ENCODE data around the gene MPP3. TPM values are rescaled to one million over a fixed set of nuclear protein-coding genes. Genes with fewer than 3 reads are reported as not detected.
"Not testable (repeated sequence)": the region's sequence is repeated elsewhere in the genome, so short reads cannot be mapped to it uniquely, and the experiment has no call there.

The MPP3 gene
- total and polyA plus RNA-seq, 2 donors: 5.4 to 12.1 TPM

GRCh38 chr17:43853546-43853945 lies 20.6 kb upstream of the MPP3 start:
- H3K4me3 ChIP-seq (ENCODE audit: low read depth, low read length): no peak overlapping the region
- H3K4me1 ChIP-seq (ENCODE audit: insufficient read depth): no peaks in the 10 kb centered on the region
- no peak overlapping the region for H3K27ac ChIP-seq (ENCODE audit: low read depth)
- DNase-seq (ENCODE audit: extremely low spot score): no peak
- WGBS: 77% methylated on average over 7 of the region's 7 CpGs
- H3K36me3 ChIP-seq (ENCODE audit: insufficient read depth): no peaks in the 10 kb centered on the region

GRCh38 chr17:43852571-43852970 lies 19.6 kb upstream of the MPP3 start:
- WGBS: 91% methylated on average over 8 of the region's 8 CpGs
- H3K27ac ChIP-seq (ENCODE audit: low read depth): no peak overlapping the region
- no peak for DNase-seq (ENCODE audit: extremely low spot score)

GRCh38 chr17:43849116-43849515 lies 16.2 kb upstream of the MPP3 start:
- Histone ChIP-seq H3K27ac (ENCODE audit: low read depth) (no peak overlapping the region), H3K4me3 (ENCODE audit: low read depth, low read length) (no peak overlapping the region), H3K4me1 (ENCODE audit: insufficient read depth) (no peaks in the 10 kb centered on the region), H3K36me3 (ENCODE audit: insufficient read depth) (no peaks in the 10 kb centered on the region)
- WGBS: 90% methylated on average over 8 of the region's 8 CpGs
- no peak for DNase-seq (ENCODE audit: extremely low spot score)

More at GRCh38 chr17:43852571-43852970, 19.6 kb upstream of the MPP3 start:
- Histone ChIP-seq H3K4me3 (ENCODE audit: low read depth, low read length) (no peak overlapping the region), H3K4me1 (ENCODE audit: insufficient read depth) (no peaks in the 10 kb centered on the region), H3K36me3 (ENCODE audit: insufficient read depth) (no peaks in the 10 kb centered on the region)

- 89% methylated on average over 10 of the region's 10 CpGs for WGBS
- no peak overlapping the region for H3K27ac ChIP-seq (ENCODE audit: low read depth)
- no peaks in the 10 kb centered on the region for H3K4me1 ChIP-seq (ENCODE audit: insufficient read depth)
- no peak for DNase-seq (ENCODE audit: extremely low spot score)
- no peak overlapping the region for H3K4me3 ChIP-seq (ENCODE audit: low read depth, low read length)
- no peaks in the 10 kb centered on the region for H3K36me3 ChIP-seq (ENCODE audit: insufficient read depth)
Measured at GRCh38 chr17:43848601-43849000, 15.7 kb upstream of the MPP3 start.

- no peak for DNase-seq (ENCODE audit: extremely low spot score)
- 24% methylated on average over 17 of the region's 17 CpGs for WGBS
Measured at GRCh38 chr17:43846963-43847371, 14.0 kb upstream of the MPP3 start, which contains the start of gene CD300LG. Gene CD300LG (plus strand): TSS chr17:43847176. CDS start chr17:43847217, 41 bp downstream.

GRCh38 chr17:43846221-43846712 lies 13.3 kb upstream of the MPP3 start:
- 11% methylated on average over 13 of the region's 13 CpGs for WGBS

More at GRCh38 chr17:43846963-43847371, 14.0 kb upstream of the MPP3 start, which contains the start of gene CD300LG:
- H3K36me3 ChIP-seq (ENCODE audit: insufficient read depth): no peaks in the 10 kb centered on the region
- H3K4me3 ChIP-seq (ENCODE audit: low read depth, low read length): no peak within 1 kb of the TSS
- H3K27ac ChIP-seq (ENCODE audit: low read depth): no peak within 1 kb of the TSS
- H3K4me1 ChIP-seq (ENCODE audit: insufficient read depth): no peaks in the 10 kb centered on the region

GRCh38 chr17:43845766-43846165 lies 12.8 kb upstream of the MPP3 start:
- no peak for DNase-seq (ENCODE audit: extremely low spot score)
- Histone ChIP-seq H3K36me3 (ENCODE audit: insufficient read depth) (no peaks in the 10 kb centered on the region), H3K4me1 (ENCODE audit: insufficient read depth) (no peaks in the 10 kb centered on the region), H3K27ac (ENCODE audit: low read depth) (no peak overlapping the region), H3K4me3 (ENCODE audit: low read depth, low read length) (no peak overlapping the region)
- WGBS: 69% methylated on average over 4 of the region's 4 CpGs

More at GRCh38 chr17:43846221-43846712, 13.3 kb upstream of the MPP3 start:
- no peaks in the 10 kb centered on the region for H3K4me1 ChIP-seq (ENCODE audit: insufficient read depth)
- no peak overlapping the region for H3K4me3 ChIP-seq (ENCODE audit: low read depth, low read length)
- no peaks in the 10 kb centered on the region for H3K36me3 ChIP-seq (ENCODE audit: insufficient read depth)
- DNase-seq (ENCODE audit: extremely low spot score): no peak
- no peak overlapping the region for H3K27ac ChIP-seq (ENCODE audit: low read depth)

- Histone ChIP-seq H3K36me3 (ENCODE audit: insufficient read depth) (no peaks in the 10 kb centered on the region), H3K4me1 (ENCODE audit: insufficient read depth) (no peaks in the 10 kb centered on the region), H3K27ac (ENCODE audit: low read depth) (no peak overlapping the region), H3K4me3 (ENCODE audit: low read depth, low read length) (no peak overlapping the region)
- DNase-seq (ENCODE audit: extremely low spot score): no peak
- WGBS: 87% methylated on average over 5 of the region's 5 CpGs
Measured at GRCh38 chr17:43844241-43844640, 11.3 kb upstream of the MPP3 start.

GRCh38 chr17:43842975-43843325 lies 10.0 kb upstream of the MPP3 start:
- no peaks in the 10 kb centered on the region for H3K4me1 ChIP-seq (ENCODE audit: insufficient read depth)
- no peaks in the 10 kb centered on the region for H3K36me3 ChIP-seq (ENCODE audit: insufficient read depth)
- WGBS: 68% methylated on average over 7 of the region's 7 CpGs
- no peak for DNase-seq (ENCODE audit: extremely low spot score)
- no peak overlapping the region for H3K4me3 ChIP-seq (ENCODE audit: low read depth, low read length)
- H3K27ac ChIP-seq (ENCODE audit: low read depth): no peak overlapping the region

- not testable (repeated sequence) for DNase-seq (ENCODE audit: extremely low spot score); H3K4me3 ChIP-seq (ENCODE audit: low read depth, low read length); H3K4me1 ChIP-seq (ENCODE audit: insufficient read depth); H3K36me3 ChIP-seq (ENCODE audit: insufficient read depth); H3K27ac ChIP-seq (ENCODE audit: low read depth)
- 85% methylated on average over 45 of the region's 54 CpGs for WGBS
Measured at GRCh38 chr17:43842091-43842974, 9.4 kb upstream of the MPP3 start.

GRCh38 chr17:43841282-43841681 lies 8.3 kb upstream of the MPP3 start:
- Histone ChIP-seq H3K4me1 (ENCODE audit: insufficient read depth) (no peaks in the 10 kb centered on the region), H3K4me3 (ENCODE audit: low read depth, low read length) (no peak overlapping the region), H3K27ac (ENCODE audit: low read depth) (no peak overlapping the region), H3K36me3 (ENCODE audit: insufficient read depth) (no peaks in the 10 kb centered on the region)
- 69% methylated on average over 4 of the region's 4 CpGs for WGBS
- no peak for DNase-seq (ENCODE audit: extremely low spot score)

- no peak for DNase-seq (ENCODE audit: extremely low spot score)
- H3K4me3 ChIP-seq (ENCODE audit: low read depth, low read length): no peak overlapping the region
- WGBS: 47% methylated on average over 4 of the region's 4 CpGs
- no peaks in the 10 kb centered on the region for H3K4me1 ChIP-seq (ENCODE audit: insufficient read depth)
- no peaks in the 10 kb centered on the region for H3K36me3 ChIP-seq (ENCODE audit: insufficient read depth)
- no peak overlapping the region for H3K27ac ChIP-seq (ENCODE audit: low read depth)
Measured at GRCh38 chr17:43840814-43841213, 7.9 kb upstream of the MPP3 start.

GRCh38 chr17:43839670-43840108 lies 6.7 kb upstream of the MPP3 start:
- no peak for DNase-seq (ENCODE audit: extremely low spot score)
- Histone ChIP-seq H3K27ac (ENCODE audit: low read depth) (no peak overlapping the region), H3K4me1 (ENCODE audit: insufficient read depth) (no peaks in the 10 kb centered on the region), H3K36me3 (ENCODE audit: insufficient read depth) (no peaks in the 10 kb centered on the region), H3K4me3 (ENCODE audit: low read depth, low read length) (no peak overlapping the region)
- 43% methylated on average over 7 of the region's 7 CpGs for WGBS

GRCh38 chr17:43834106-43834505 lies 1.2 kb upstream of the MPP3 start:
- no peak overlapping the region for H3K4me3 ChIP-seq (ENCODE audit: low read depth, low read length)
- H3K36me3 ChIP-seq (ENCODE audit: insufficient read depth): no peaks in the 10 kb centered on the region
- 70% methylated on average over 2 of the region's 2 CpGs for WGBS
- no peak overlapping the region for H3K27ac ChIP-seq (ENCODE audit: low read depth)
- H3K4me1 ChIP-seq (ENCODE audit: insufficient read depth): no peaks in the 10 kb centered on the region
- no peak for DNase-seq (ENCODE audit: extremely low spot score)

Data from urinary bladder (tissue), 4 donors.